K562 (cell line): ENCODE data around the gene NR1D1. TPM values are rescaled to one million over a fixed set of nuclear protein-coding genes. Genes with fewer than 3 reads are reported as not detected.

ENCODE experiments used
- ATF7 ChIP-seq: fragments of 450-650 bp; IDR thresholded peaks from 2 replicates; pipeline ENCODE4 v1.7.1; 2014; ENCODE audit warnings: mild to moderate bottlenecking, moderate library complexity
- BHLHE40 ChIP-seq: IDR thresholded peaks from 2 replicates; pipeline ENCODE4 v1.6.1; 2011; ENCODE audit warnings: low read length, improper control_type of control experiment
- DACH1 ChIP-seq: fragments of 450-650 bp; IDR thresholded peaks from 2 replicates; pipeline ENCODE4 v1.6.1; 2018; ENCODE audit not compliant: partially characterized antibody
- E2F6 ChIP-seq, 2 experiments: IDR thresholded peaks; 2 replicates each; pipeline ENCODE4 v1.6.1; 2011; ENCODE audit warnings: borderline replicate concordance in 1 of 2, control low read depth in 1 of 2, low read depth in 1 of 2, low read length in 1 of 2, mild to moderate bottlenecking in 1 of 2, mixed read lengths in 1 of 2, moderate library complexity in 1 of 2; ENCODE audit not compliant: insufficient read depth in 1 of 2, insufficient read length in 1 of 2, poor library complexity in 1 of 2, severe bottlenecking in 1 of 2; ENCODE audit errors: extremely low read depth in 1 of 2
- ELF4 ChIP-seq: fragments of 450-650 bp; formaldehyde crosslinking; IDR thresholded peaks from 2 replicates; pipeline ENCODE4 v1.4.0; 2022; ENCODE audit warnings: missing genetic modification characterization
- HES1 ChIP-seq: fragments of 450-650 bp; IDR thresholded peaks from 2 replicates; pipeline ENCODE4 v1.6.1; 2016; ENCODE audit warnings: low read depth, mild to moderate bottlenecking, moderate library complexity
- KDM5B ChIP-seq: fragments of 200-600 bp; sonication (generic); IDR thresholded peaks from 2 replicates; pipeline ENCODE4 v1.6.1; 2012; ENCODE audit warnings: low read depth, mild to moderate bottlenecking, moderate library complexity, low read length, control low read depth, inconsistent platforms; ENCODE audit not compliant: insufficient replicate concordance
- MTF1 ChIP-seq: fragments of 250-450 bp; sonication (Bioruptor Pico); IDR thresholded peaks from 2 replicates; pipeline ENCODE4 v1.9.0; 2021; ENCODE audit warnings: moderate library complexity, mild to moderate bottlenecking, inconsistent platforms, borderline replicate concordance
- NCOA1 ChIP-seq: fragments of 450-650 bp; IDR thresholded peaks from 2 replicates; pipeline ENCODE4 v1.6.1; 2016; ENCODE audit warnings: low read depth
- RBBP5 ChIP-seq: fragments of 200-600 bp; sonication (generic); IDR thresholded peaks from 2 replicates; pipeline ENCODE4 v1.6.1; 2012; ENCODE audit warnings: borderline replicate concordance, mild to moderate bottlenecking, low read length, control low read depth, inconsistent platforms; ENCODE audit not compliant: insufficient read depth, poor library complexity, severe bottlenecking
- SLC30A9 ChIP-seq: fragments of 250-450 bp; sonication (Bioruptor Pico); IDR thresholded peaks from 2 replicates; pipeline ENCODE4 v1.8.0; 2022; ENCODE audit warnings: mild to moderate bottlenecking, moderate library complexity
- TBP ChIP-seq: optimal IDR thresholded peaks from 2 replicates; pipeline ENCODE3; 2011; ENCODE audit warnings: low read depth, low read length, improper control_type of control experiment
- ZBED1 ChIP-seq: IDR thresholded peaks from 2 replicates; pipeline ENCODE4 v1.6.1; 2014
- ZBTB40 ChIP-seq, 2 experiments: fragments of 450-650 bp in 1 of 2; sonication (generic) in 1 of 2; formaldehyde crosslinking in 1 of 2; IDR thresholded peaks; 2 replicates each; pipeline versions ENCODE4 v1.7.1 to v1.9.0; 2016 to 2022; ENCODE audit warnings: inconsistent platforms in 1 of 2, mild to moderate bottlenecking in 1 of 2, missing genetic modification reagents in 1 of 2
- ZNF12 ChIP-seq: sonication (generic); formaldehyde crosslinking; IDR thresholded peaks from 2 replicates; pipeline ENCODE4 v1.4.0; 2020; ENCODE audit warnings: mild to moderate bottlenecking, missing genetic modification reagents
- ZNF444 ChIP-seq: fragments of 250-450 bp; sonication (Bioruptor Pico); IDR thresholded peaks from 2 replicates; pipeline ENCODE4 v1.4.0; 2020; ENCODE audit warnings: mild to moderate bottlenecking, moderate library complexity
- polyA plus RNA-seq, 8 experiments: library from polyadenylated mRNA; depleted of rRNA in 4 of 8; stranded (reverse) in 5 of 8; unstranded in 3 of 8; fragments of >200 nt; fragmentation: Nextera tagmentation in 2 of 8; fragmentation: Illumina TruSeq in 1 of 8; extraction: Ambion mirVana in 2 of 8; extraction: Trizol in 1 of 8; gene quantifications; 2 replicates each; pipeline versions ENCODE4 v1.2.1 to v1.2.3, GENCODE V29; 2011 to 2014; ENCODE audit warnings: inconsistent platforms in 1 of 8, missing spikeins in 1 of 8
- total RNA-seq, 7 experiments: library from RNA; depleted of rRNA in 6 of 7; stranded (reverse); fragments of >200 nt in 6 of 7; fragmentation: Illumina TruSeq in 2 of 7; extraction: Trizol in 2 of 7; gene quantifications; 2 replicates each; pipeline versions ENCODE4 v1.2.1 to v1.2.3, GENCODE V29; 2011 to 2021; ENCODE audit warnings: low replicate concordance in 1 of 7

Gene NR1D1
- total and polyA plus RNA-seq, 9 of the 15 experiments (the other 6 are each of a cell fraction or from before 2014, with no cell fraction given) = 0.25 to 7.7 (median 0.65) TPM

GRCh38 chr17:40068917-40069750 lies 31.3 kb downstream of the NR1D1 start (continued):
- peak; percentile 99 for TF ChIP-seq BHLHE40
- peak; percentile 94 for TF ChIP-seq ZNF444 (CRISPR knock-in tag)
- TF ChIP-seq NCOA1 = peak; percentile 70
- peak; percentile 17 for TF ChIP-seq TBP
- TF ChIP-seq ZBED1 = 0 out of 2 replicates have a peak, but pooled peaks have one; percentile 21
- peak; percentile 15 for TF ChIP-seq RBBP5
- peak; percentile 85 to 87 for TF ChIP-seq E2F6 (IDR thresholded peaks at IDR 0.05; ENCODE audit: borderline replicate concordance in 1 of 2, extremely low read depth in 1 of 2, insufficient read depth in 1 of 2, insufficient read length in 1 of 2, low read depth in 1 of 2, low read length in 1 of 2, poor library complexity in 1 of 2, severe bottlenecking in 1 of 2)
- TF ChIP-seq ZNF12 (CRISPR knock-in tag) = no peak
- TF ChIP-seq KDM5B = no peak
- TF ChIP-seq HES1 = peak; percentile 74; the same call in 1 of the 2 replicates
- no peak for TF ChIP-seq SLC30A9 (CRISPR knock-in tag)
- peak; percentile 46; the same call in 1 of the 2 replicates for TF ChIP-seq ELF4
- TF ChIP-seq ZBTB40 (IDR thresholded peaks at IDR 0.05) = 0 out of 2 replicates have a peak, but pooled peaks have one; percentile 35
- no peak for TF ChIP-seq ZBTB40 (CRISPR knock-in tag; IDR thresholded peaks at IDR 0.05)
- peak; percentile 31 for TF ChIP-seq DACH1
- no peak for TF ChIP-seq MTF1 (CRISPR knock-in tag)
- peak; percentile 42; the same call in 1 of the 2 replicates for TF ChIP-seq ATF7
